ENCODE results near the gene ALMS1. TPM values are rescaled to one million over a fixed set of nuclear protein-coding genes. Genes with fewer than 3 reads are reported as not detected.
"Not testable (repeated sequence)": the region's sequence is repeated elsewhere in the genome, so short reads cannot be mapped to it uniquely, and the experiment has no call there.

ALMS1 gene
- total RNA-seq, 1 donor from 2014 or later: 22.1 TPM

DNA sequence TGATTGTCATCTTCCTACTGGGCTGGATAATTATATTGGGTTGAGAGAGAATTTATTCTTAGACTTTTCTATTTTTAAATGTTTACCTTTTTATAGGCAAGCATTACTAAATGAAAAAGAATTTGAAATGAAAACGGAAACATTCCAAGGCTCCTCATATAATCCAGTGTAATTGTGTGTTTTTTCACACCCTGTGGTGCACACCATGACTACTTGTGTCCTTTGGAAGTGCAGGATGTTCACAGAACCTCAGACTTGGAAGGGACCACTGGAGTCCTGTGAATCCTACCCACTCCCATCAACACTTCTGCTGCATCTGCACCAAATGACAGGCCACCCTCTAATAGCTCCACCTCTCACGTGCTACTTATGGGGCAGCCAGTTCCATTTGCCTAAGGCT is 208.6 kb downstream of the ALMS1 start:
- Histone ChIP-seq H3K4me3 (no peak overlapping the region), H3K9me3 (no peaks in the 10 kb centered on the region), H3K27me3 (no peaks in the 10 kb centered on the region), H3K4me1 (no peaks in the 10 kb centered on the region), H3K27ac (no peak overlapping the region), H3K36me3 (no peaks in the 10 kb centered on the region)
- DNase-seq (no peak), ATAC-seq (no peak)
- TF ChIP-seq, protein P1, sequence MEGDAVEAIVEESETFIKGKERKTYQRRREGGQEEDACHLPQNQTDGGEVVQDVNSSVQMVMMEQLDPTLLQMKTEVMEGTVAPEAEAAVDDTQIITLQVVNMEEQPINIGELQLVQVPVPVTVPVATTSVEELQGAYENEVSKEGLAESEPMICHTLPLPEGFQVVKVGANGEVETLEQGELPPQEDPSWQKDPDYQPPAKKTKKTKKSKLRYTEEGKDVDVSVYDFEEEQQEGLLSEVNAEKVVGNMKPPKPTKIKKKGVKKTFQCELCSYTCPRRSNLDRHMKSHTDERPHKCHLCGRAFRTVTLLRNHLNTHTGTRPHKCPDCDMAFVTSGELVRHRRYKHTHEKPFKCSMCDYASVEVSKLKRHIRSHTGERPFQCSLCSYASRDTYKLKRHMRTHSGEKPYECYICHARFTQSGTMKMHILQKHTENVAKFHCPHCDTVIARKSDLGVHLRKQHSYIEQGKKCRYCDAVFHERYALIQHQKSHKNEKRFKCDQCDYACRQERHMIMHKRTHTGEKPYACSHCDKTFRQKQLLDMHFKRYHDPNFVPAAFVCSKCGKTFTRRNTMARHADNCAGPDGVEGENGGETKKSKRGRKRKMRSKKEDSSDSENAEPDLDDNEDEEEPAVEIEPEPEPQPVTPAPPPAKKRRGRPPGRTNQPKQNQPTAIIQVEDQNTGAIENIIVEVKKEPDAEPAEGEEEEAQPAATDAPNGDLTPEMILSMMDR (IDR thresholded peaks at IDR 0.05): no peak
- intact Hi-C loops (cut with DNase I): no loop called here

DNA sequence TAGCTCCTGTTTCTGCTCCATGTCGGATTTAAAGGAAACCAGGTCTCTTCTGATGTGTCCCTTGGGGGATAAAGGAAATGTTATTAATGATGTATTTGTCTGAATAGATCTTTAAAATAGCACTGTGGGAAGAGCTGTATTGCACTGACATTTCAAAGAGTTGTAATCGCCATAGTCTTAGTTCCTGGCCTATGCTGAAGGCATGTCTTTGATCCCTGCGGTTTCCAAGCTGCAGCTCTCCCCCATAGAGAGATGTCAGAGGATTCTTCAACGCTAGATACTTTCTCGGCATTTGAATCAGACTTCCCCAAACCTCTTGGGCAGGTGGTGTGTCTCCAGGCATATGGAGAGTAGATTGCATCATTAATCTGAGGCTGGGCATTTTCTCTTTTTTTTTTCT is 216.1 kb downstream of the ALMS1 start:
- peaks cover 26% of the 10 kb centered on the region for H3K36me3 ChIP-seq
- H3K27ac ChIP-seq: no peak overlapping the region
- TF ChIP-seq, protein P1 (IDR thresholded peaks at IDR 0.05): no peak
- no peaks in the 10 kb centered on the region for H3K27me3 ChIP-seq
- intact Hi-C loops (cut with DNase I): no loop called here
- no peaks in the 10 kb centered on the region for H3K9me3 ChIP-seq
- H3K4me3 ChIP-seq: no peak overlapping the region
- no peaks in the 10 kb centered on the region for H3K4me1 ChIP-seq
- DNase-seq (no peak), ATAC-seq (no peak)

DNA sequence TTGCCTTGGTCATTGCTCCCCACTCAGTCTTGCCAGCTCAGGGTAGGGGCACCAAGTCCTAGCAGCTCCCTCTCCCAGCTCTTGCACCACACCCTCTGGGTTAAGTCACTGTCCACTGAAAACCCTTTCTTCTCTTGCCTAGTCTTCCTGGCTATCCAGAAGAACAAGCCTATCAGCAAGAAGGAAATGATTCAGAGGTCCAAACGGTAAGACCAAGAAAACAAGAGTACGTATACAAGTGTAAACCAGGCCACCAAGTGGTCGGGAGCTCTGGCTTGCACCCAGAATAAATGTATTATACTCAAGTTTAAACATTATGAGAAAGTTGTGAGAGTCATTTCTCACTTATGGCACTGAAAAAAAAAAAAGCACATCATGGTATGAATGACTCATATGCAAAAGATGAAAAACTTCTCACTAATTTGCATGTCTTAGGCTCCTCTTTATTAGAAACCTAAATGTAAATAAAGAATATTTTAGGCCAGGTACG is 217.5 kb downstream of the ALMS1 start:
- H3K27me3 ChIP-seq; DNase-seq; ATAC-seq; intact Hi-C loops (cut with DNase I); H3K9me3 ChIP-seq; H3K4me3 ChIP-seq; H3K4me1 ChIP-seq; H3K27ac ChIP-seq: not testable (repeated sequence)
- peaks cover 26% of the 10 kb centered on the region for H3K36me3 ChIP-seq

DNA sequence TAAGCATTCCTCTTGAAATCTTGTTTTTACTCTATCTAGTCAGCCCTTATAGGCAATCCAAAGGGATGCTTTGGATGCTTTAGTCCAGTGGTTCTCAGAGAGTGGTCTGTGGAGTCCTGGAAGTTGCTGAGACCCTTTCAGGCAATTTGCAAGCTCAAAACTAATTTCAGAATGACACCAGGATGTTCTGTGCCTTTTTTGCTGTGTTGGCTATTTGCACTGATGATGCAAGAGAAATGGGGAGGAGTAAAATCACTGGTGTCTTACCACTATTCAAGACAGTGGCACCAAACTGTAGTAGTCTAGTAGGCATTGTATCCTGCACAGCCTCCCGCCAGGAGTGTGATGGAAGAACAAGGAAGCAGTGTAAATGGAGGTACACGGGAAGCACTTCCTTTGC is 219.0 kb downstream of the ALMS1 start:
- H3K4me3 ChIP-seq; H3K4me1 ChIP-seq; H3K27me3 ChIP-seq; H3K9me3 ChIP-seq; H3K27ac ChIP-seq; DNase-seq; ATAC-seq; intact Hi-C loops (cut with DNase I): not testable (repeated sequence)
- H3K36me3 ChIP-seq: peaks cover 26% of the 10 kb centered on the region

DNA sequence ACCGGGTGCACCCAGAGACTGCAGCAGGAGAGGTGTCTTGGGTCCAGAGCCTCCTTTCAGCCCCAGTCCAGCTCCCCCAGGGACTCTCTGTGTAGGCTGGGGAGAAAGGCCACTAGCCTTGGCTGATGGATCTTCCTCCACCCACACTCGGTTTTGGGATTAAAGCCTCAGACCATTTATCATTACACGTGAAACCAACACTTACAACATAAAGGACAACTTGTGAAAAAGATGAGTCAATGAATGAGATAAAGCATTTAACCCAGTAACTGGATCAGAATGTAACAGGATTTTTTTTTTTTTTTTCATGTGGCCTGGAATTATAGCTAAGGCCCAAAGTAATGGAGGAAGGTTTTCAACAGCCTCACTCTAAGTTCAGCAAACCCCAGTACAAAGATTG is 224.5 kb downstream of the ALMS1 start:
- intact Hi-C loops (cut with DNase I): no loop called here
- TF ChIP-seq, protein P1 (IDR thresholded peaks at IDR 0.05): no peak
- Histone ChIP-seq H3K4me3 (no peak overlapping the region), H3K4me1 (no peaks in the 10 kb centered on the region), H3K27me3 (no peaks in the 10 kb centered on the region), H3K9me3 (no peaks in the 10 kb centered on the region), H3K36me3 (no peaks in the 10 kb centered on the region), H3K27ac (no peak overlapping the region)
- ATAC-seq (no peak), DNase-seq (no peak)

DNA sequence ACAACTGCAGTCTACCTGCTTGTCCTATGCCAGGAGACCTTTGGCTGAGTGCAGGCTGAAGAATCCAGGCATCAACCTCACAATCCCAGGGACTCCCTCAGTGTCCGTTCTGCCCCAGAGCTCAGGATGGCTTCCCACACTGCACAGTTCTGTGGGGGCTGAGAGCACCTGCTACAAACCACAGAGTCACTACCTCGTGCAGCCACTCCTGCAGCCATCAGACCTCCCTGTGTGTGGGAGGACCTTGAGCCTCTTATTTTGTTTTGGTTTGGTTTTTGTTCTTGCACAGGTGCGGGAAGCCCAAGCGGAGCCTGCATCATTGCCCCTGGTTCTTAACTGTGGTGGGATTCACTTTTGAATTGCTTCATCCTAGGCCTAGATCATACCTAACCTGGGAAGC is 225.6 kb downstream of the ALMS1 start:
- H3K27ac ChIP-seq: no peak overlapping the region
- intact Hi-C loops (cut with DNase I): no loop called here
- DNase-seq: no peak
- H3K4me3 ChIP-seq: no peak overlapping the region
- ATAC-seq: no peak
- no peaks in the 10 kb centered on the region for H3K27me3 ChIP-seq
- no peaks in the 10 kb centered on the region for H3K4me1 ChIP-seq
- H3K36me3 ChIP-seq: no peaks in the 10 kb centered on the region
- no peaks in the 10 kb centered on the region for H3K9me3 ChIP-seq
- TF ChIP-seq, protein P1 (IDR thresholded peaks at IDR 0.05): no peak

DNA sequence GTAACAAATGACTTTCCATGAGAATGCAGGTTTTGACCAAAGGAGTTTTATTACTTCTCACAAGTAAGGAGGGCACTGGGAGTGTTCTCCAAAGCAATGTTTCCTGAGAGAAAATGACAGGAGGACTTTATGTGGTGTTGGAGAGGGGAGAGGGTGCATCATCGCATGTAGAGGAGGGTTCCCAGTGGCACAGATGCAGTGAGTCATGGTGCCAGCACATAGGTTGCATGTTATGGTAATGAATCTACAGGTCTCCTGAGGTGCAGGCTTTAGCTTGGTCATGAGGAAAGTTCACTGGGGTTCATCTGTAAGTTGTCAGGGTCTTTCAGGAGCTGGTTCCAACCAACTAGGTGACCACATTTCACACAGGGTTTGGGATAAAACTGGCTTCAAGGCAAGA is 226.2 kb downstream of the ALMS1 start:
- Histone ChIP-seq H3K9me3 (no peaks in the 10 kb centered on the region), H3K4me1 (no peaks in the 10 kb centered on the region), H3K36me3 (no peaks in the 10 kb centered on the region), H3K27ac (no peak overlapping the region), H3K27me3 (no peaks in the 10 kb centered on the region), H3K4me3 (no peak overlapping the region)
- intact Hi-C loops (cut with DNase I): no loop called here
- ATAC-seq (no peak), DNase-seq (no peak)
- TF ChIP-seq, protein P1 (IDR thresholded peaks at IDR 0.05): no peak

All from upper lobe of right lung (tissue), 1 donor.